22Rv1 (cell line): ENCODE results near the gene STAT4.

Source experiments
- CTCF ChIP-seq: fragments of 450-650 bp; IDR thresholded peaks from 2 replicates; pipeline ENCODE4 v1.5.1; 2017; ENCODE audit warnings: mild to moderate bottlenecking
- ZFX ChIP-seq: fragments of 450-650 bp; IDR thresholded peaks from 2 replicates; pipeline ENCODE4 v1.6.1; 2017; ENCODE audit warnings: antibody characterized with exemption, borderline replicate concordance

DNA sequence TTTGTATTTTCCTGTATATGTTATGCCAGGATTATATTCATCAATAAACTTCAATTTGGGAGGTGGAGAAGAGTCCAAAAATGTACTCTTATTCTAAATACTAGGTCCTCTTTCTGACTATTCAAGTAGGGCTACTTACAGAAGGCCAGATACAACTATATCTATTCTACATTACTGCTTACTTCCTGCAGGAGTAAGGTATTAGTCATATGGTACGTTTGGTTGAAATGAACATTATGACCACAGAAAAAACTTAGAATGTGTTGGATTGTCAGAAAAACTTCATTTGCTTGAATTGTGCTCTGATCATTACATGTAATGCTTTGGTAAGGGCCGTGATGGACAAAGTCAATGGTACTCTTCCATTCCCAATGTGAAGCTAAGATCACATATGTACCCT lies 35.0 kb downstream of the STAT4 start:
- no peak for TF ChIP-seq CTCF
- TF ChIP-seq ZFX, result no peak
